Measurements from ENCODE around the gene CLK1. TPM values are rescaled to one million over a fixed set of nuclear protein-coding genes. Genes with fewer than 3 reads are reported as not detected.

The CLK1 gene
- total and polyA plus RNA-seq, 3 donors from 2014 or later = 62.7 to 117 (median 107) TPM

GRCh38 chr2:200839513-200839912 is 24.9 kb downstream of the CLK1 start:
- Histone ChIP-seq H3K36me3 (ENCODE audit: low read depth, missing control alignments) (no peaks in the 10 kb centered on the region), H3K4me1 (no peaks in the 10 kb centered on the region), H3K4me3 (no peak overlapping the region), H3K27me3 (no peaks in the 10 kb centered on the region), H3K27ac (no peak overlapping the region), H3K9me3 (no peaks in the 10 kb centered on the region)
- intact Hi-C loops (cut with DNase I; ENCODE audit: low total_unique reads) = no loop called here
- 83 to 92% methylated on average over 3 of the region's 3 CpGs for WGBS, 2 donors
- no peak for DNase-seq
- TF ChIP-seq CTCF (IDR thresholded peaks at IDR 0.05) (no peak), POLR2A (IDR thresholded peaks at IDR 0.05) (no peak)

GRCh38 chr2:200834701-200835100 is 29.8 kb downstream of the CLK1 start:
- no peaks in the 10 kb centered on the region for H3K9me3 ChIP-seq
- intact Hi-C loops (cut with DNase I; ENCODE audit: low total_unique reads) = no loop called here
- no peak for TF ChIP-seq POLR2A (IDR thresholded peaks at IDR 0.05)
- TF ChIP-seq CTCF (IDR thresholded peaks at IDR 0.05) = no peak
- no peaks in the 10 kb centered on the region for H3K27me3 ChIP-seq
- DNase-seq = no peak
- 88 to 95% methylated on average over 4 of the region's 4 CpGs for WGBS, 2 donors
- no peak overlapping the region for H3K4me3 ChIP-seq
- no peaks in the 10 kb centered on the region for H3K36me3 ChIP-seq (ENCODE audit: low read depth, missing control alignments)
- H3K4me1 ChIP-seq = no peaks in the 10 kb centered on the region
- H3K27ac ChIP-seq = no peak overlapping the region

- H3K36me3 ChIP-seq (ENCODE audit: low read depth, missing control alignments) = no peaks in the 10 kb centered on the region
- DNase-seq = no peak
- no peaks in the 10 kb centered on the region for H3K27me3 ChIP-seq
- no peak overlapping the region for H3K4me3 ChIP-seq
- intact Hi-C loops (cut with DNase I; ENCODE audit: low total_unique reads) = no loop called here
- no peak overlapping the region for H3K27ac ChIP-seq
- no peaks in the 10 kb centered on the region for H3K9me3 ChIP-seq
- TF ChIP-seq CTCF (IDR thresholded peaks at IDR 0.05) (no peak), POLR2A (IDR thresholded peaks at IDR 0.05) (no peak)
- peaks cover 7% of the 10 kb centered on the region for H3K4me1 ChIP-seq
- 80 to 94% methylated on average over 2 of the region's 2 CpGs for WGBS, 2 donors
Observed at GRCh38 chr2:200829258-200829655, 35.2 kb downstream of the CLK1 start.

GRCh38 chr2:200828572-200829257 is 35.7 kb downstream of the CLK1 start:
- H3K4me1 ChIP-seq = peaks cover 7% of the 10 kb centered on the region
- TF ChIP-seq CTCF (IDR thresholded peaks at IDR 0.05) (no peak), POLR2A (IDR thresholded peaks at IDR 0.05) (no peak)
- no peak for DNase-seq
- H3K4me3 ChIP-seq = no peak overlapping the region
- intact Hi-C loops (cut with DNase I; ENCODE audit: low total_unique reads) = no loop called here
- H3K27me3 ChIP-seq = no peaks in the 10 kb centered on the region
- no peak overlapping the region for H3K27ac ChIP-seq
- H3K36me3 ChIP-seq (ENCODE audit: low read depth, missing control alignments) = no peaks in the 10 kb centered on the region
- WGBS, 2 donors = 93 to 98% methylated on average over 9 of the region's 9 CpGs
- H3K9me3 ChIP-seq = no peaks in the 10 kb centered on the region

GRCh38 chr2:200828104-200828503 is 36.4 kb downstream of the CLK1 start:
- Histone ChIP-seq H3K9me3 (no peaks in the 10 kb centered on the region), H3K4me1 (peaks cover 7% of the 10 kb centered on the region), H3K27me3 (no peaks in the 10 kb centered on the region), H3K4me3 (no peak overlapping the region), H3K36me3 (ENCODE audit: low read depth, missing control alignments) (no peaks in the 10 kb centered on the region), H3K27ac (no peak overlapping the region)
- WGBS, 2 donors = 55 to 77% methylated on average over 2 of the region's 2 CpGs
- intact Hi-C loops (cut with DNase I; ENCODE audit: low total_unique reads) = no loop called here
- TF ChIP-seq POLR2A (IDR thresholded peaks at IDR 0.05) (no peak), CTCF (IDR thresholded peaks at IDR 0.05) (no peak)
- DNase-seq = no peak

All from testis (tissue), 3 donors.